GM03348 (cell line): Measurements from ENCODE around the gene NMRAL1.

Experiments used
- DNase-seq: peaks from one replicate; pipeline ENCODE4 v3.0.0; 2012; ENCODE audit warnings: low spot score

NMRAL1 gene

DNA sequence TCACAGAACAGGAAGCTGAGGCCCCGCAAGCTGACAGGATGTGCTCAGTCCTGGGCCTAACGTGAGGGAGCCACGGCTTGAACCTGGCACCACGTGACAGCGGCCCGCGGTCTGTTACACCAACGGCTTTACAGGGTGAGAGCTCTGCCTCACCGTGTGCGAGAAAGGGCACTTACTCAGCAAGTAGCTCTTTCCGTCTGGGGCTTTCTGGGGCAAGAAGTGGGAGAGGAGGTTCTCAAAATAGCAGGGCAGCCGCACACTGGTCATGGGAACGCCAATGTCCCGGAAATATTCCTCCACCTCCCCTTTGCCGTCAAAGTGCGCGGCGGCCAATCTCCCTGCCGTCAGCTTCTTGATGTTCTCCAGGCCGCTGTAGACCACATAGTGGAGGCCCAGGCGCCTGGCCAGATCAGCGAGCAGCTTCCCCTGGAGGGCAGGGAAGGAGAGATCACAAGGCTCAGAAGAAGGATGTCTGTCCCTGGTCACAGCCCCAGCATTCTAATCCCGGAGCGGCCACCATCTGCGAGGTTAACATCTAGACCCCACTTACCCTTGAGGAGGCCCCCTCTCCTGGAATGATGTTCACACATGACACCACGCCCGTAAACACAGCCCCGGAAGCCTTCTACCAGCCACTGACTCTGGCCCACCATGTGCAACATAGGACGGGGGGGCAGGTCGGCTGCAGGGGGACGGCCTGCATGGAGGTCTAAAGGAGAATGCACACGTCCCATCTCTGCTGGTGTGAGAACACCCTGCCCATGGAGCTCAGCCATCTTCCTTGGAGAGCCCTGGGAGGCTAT is 8.2 kb downstream of the NMRAL1 start:
- no peak for DNase-seq

DNA sequence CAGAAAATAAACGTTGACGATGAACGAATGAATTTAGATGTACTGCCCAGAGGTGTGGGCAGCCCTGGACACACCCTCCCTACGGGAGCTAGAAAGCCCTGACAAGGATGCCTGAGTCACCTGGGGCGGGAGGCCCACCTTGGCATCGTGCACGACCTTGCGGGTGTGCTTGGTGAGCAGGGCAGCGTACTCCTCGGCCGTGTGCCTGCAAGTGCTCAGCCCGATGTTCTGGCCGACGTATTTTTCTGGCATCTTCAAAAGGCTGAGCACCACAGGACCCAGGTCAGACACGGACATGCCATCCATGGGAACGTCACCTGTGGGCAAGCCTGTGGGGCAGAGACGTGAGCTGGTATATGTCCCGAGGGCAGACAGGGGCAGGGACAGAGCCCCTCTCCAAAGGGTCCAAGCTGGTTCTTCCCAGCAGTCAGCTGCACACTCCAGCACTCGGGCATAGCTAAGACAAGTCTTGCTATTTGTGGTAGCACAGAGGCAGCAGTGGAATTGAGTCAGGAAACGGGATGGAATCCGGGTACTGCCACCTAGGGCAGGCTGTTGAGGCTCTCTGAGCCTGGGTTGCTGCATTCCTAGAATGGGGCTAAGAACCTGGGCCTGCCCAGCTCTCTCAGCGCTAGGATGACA is 10.8 kb downstream of the NMRAL1 start:
- DNase-seq, result no peak

DNA sequence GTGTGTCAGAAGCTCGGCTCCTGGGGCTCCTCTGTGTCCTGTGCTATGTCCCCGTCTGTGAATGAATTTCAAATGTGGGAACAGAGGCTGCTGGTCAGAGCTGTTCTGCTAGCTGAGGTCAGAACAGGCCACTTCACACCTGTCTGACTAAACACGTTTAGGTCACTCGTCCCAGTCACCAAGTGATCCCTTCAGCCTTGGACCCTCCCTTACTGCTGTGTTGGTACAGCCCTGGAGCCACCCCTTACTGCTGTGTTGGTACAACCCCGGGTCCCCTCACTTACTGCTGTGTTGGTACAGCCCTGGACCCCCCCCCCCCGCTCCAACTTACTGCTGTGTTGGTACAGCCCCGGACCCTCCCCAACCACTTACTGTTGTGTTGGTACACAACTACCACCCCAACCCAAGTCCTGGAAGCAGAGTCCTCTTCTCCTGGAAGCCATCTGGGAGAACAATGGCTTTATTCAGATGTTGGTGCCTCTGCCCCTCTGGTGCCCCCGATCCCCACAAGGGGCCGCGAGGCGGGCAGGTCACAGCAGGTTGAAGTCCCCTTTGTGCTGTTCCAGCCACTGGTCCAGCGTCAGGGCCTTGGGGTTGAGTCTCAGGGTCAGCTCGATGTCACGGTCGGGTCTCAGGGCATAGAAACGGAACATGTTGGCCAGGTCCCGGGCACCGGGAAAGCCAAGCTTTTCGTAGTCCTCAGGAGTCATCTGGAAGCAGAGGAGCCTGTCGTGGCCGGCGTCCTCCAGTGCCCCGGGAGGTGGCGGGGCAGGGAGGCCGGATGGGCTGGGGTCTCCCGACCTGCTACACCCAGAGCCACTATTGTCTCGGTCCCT is 13.0 kb downstream of the NMRAL1 start:
- no peak for DNase-seq

DNA sequence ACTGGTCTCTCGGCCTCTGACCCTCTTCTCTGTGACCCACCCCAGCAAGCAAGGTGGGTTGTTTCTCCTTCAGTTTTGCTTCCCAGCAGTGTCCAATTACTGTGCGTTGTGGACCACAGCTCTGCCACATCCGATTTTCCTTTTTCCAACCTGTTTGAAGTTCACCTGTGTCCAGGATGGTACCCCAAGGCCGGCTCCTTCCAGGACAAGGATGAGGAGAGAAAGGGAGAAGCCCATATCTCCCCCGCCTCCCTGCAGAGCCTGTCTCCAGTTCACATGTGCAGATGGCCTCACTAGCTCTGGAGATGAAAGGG is 13.5 kb downstream of the NMRAL1 start:
- DNase-seq, result no peak

GRCh38 chr16:4455951-4456350 is 18.5 kb downstream of the NMRAL1 start:
- DNase-seq, result no peak

DNA sequence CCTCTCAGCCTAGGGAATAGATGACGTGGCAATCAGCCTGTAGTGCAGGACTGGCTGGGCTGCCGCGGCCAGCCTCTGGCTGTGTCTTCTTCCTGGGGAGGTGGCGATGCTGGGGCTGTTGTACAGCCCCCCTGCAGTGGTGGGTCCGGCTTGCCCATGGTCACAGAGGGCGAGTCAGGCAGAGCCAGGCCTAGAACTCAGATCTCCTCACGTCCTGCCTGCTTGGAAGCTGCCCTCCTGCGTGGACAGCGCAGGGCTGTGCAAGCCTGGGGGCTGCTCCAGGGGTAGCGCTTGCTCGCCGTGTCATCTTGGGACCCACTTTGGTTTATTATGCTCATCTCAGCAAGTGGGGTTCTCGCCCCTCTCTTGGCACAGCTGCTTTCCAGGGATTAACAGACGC is 19.3 kb downstream of the NMRAL1 start:
- DNase-seq, result no peak

- DNase-seq, result no peak
Observed at GRCh38 chr16:4454623-4455022, 19.8 kb downstream of the NMRAL1 start.

GRCh38 chr16:4452674-4453073 is 21.8 kb downstream of the NMRAL1 start:
- no peak for DNase-seq

GRCh38 chr16:4450931-4451519 is 23.4 kb downstream of the NMRAL1 start:
- no peak for DNase-seq

DNA sequence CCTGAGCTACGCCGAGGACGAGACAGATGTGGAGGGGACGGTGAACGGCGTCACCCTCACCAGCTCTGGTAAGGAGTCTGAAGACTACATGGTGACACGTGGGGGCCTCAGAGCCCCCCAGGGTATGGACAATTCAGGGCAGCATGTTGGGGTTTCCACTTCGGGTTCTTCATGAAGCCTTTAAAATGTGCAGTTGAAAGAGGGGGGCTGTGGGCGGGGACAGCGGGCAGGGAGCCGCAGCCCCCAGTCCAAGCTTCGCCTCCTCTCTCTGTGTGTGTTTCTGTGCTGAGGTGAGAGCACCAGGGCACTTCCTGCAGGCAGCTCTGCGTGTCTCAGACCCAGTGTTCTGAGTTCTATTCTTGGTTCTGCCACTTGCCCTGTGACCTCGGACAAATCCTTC is 24.0 kb downstream of the NMRAL1 start:
- DNase-seq, result no peak

GRCh38 chr16:4443986-4444385 is 30.4 kb downstream of the NMRAL1 start:
- no peak for DNase-seq

DNA sequence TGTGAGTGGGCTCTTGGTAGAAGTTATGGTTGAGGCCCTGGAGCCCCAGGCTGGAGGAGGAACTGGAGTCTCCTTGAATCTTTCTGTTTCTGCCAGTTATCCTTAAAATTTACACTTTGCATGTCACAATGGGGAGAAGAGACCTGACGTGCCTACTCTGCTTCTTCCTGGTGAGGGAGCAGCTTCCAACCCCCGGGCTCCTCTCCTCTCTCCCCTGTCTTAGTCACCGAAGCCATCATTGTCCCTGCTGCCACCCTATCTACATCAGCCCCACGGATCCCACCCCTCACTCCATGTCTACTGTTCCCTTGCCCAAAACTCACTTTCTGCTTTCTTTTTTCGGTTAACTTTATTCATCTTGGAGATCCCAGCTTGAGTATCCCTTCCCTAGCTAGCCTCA is 31.2 kb downstream of the NMRAL1 start:
- no peak for DNase-seq

DNA sequence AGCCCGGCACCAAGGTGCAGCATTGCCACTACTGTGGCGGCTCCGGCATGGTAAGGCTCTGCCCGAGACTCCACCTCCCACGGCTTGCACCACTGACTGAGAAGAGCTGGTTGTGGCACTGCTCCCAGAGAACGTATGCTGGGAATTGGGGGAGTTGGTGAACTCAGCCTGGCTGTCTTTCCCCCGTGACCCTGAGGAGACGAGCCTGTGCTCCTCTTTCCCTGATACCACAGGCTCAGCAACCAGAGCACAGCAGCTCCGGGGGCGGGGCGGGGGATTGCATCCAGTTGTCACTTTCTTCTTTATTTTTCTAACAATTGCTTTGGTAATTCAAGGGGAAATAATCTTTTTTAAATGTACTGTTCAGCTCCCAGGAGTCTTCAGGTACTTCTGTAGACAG is 32.1 kb downstream of the NMRAL1 start:
- no peak for DNase-seq

DNA sequence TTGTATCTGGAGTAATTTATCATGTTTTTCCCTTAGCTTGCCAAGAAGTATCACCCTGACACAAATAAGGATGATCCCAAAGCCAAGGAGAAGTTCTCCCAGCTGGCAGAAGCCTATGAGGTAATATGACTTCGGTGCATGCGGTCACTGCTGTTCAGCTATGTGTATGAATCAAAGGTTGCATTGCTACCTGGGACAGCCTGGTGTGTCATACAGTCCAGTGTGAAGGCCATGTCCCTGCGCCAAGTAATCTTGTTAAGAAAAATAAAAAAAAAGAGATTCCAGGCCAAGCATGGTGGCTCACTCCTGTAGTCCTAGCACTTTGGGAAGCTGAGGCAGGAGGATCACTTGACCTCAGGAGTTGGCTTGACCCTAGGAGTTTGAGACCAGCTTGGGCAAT is 37.1 kb downstream of the NMRAL1 start:
- no peak for DNase-seq

DNA sequence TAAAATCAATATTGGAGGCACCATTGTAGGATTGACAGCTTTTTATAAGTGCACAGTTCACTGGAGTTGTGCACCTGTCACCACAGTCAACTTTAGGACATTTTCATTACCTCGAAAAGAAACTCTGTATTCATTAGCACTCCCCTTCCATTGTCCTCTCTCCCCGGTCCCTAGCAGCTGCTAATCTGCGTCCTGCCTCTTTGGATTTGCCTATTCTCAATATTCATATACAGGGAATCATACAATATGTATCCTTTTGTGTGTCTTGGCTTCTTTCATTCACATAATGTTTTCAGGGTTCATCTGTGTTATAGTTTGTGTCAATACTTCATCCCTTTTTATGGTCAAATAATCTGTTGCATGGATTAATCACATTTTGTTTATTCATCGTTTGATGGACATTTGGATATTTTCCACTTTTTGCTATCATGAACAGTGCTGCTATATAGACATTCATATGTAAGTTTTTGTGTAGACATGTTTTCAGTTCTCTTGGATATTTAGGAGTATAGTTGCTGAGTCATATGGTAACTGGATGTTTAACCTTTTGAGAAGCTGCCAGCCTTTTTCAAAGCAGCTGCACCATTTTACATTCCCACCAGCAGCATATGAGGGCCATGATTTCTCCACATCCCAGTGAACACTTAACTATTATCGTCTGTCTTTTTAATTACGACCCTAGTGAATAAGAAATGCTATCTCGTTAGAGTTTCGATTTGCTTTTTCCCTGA is 38.9 kb downstream of the NMRAL1 start:
- DNase-seq, result no peak

- DNase-seq, result no peak
Observed at GRCh38 chr16:4433914-4434787, 40.3 kb downstream of the NMRAL1 start.

DNA sequence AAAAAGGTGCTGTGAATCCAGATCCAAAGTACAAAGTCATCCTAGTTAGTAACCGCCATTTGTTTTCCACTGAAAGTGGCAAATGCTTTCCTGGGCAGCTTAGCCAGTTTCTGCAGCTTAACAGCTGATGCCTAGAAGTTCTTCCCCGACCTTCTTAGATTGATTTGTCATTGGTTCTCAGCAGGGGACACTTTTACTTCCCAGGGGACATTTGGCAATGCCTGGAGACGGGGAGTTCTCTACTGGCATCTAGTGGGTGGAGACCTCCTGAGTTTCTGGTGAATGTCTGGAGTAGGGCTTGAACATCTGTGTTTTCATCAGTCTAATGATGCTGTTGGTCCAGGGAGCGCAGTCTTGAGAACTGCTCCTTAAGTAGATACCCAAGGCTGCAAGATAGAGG is 41.2 kb downstream of the NMRAL1 start:
- no peak for DNase-seq

- no peak for DNase-seq
Observed at GRCh38 chr16:4431023-4431422, 43.4 kb downstream of the NMRAL1 start.

GRCh38 chr16:4428500-4428899 is 45.9 kb downstream of the NMRAL1 start:
- no peak for DNase-seq

- no peak for DNase-seq
Observed at GRCh38 chr16:4426722-4427372, 47.6 kb downstream of the NMRAL1 start.
